HL-60 (cell line): ENCODE data around the gene ABL2.

Experiments used
- DNase-seq, 2 experiments: peaks; one replicate each; pipeline ENCODE4 v3.0.0-alpha.2; 2010 to 2020; ENCODE audit warnings: low read depth in 1 of 2, low spot score in 1 of 2
- H3K27ac ChIP-seq: fragments of 250-450 bp; sonication (Bioruptor Pico); replicated peaks from 2 replicates; pipeline ENCODE4 v1.5.1; 2020; ENCODE audit warnings: mild to moderate bottlenecking, moderate library complexity
- H3K27me3 ChIP-seq: fragments of 250-450 bp; sonication (Bioruptor Pico); 2 replicates; pipeline ENCODE4 v1.5.1; 2021; ENCODE audit warnings: mild to moderate bottlenecking, moderate library complexity; ENCODE audit not compliant: insufficient read depth, poor library complexity, severe bottlenecking
- H3K4me3 ChIP-seq: replicated peaks from 2 replicates; pipeline ENCODE4 v1.5.1; 2011; ENCODE audit warnings: mild to moderate bottlenecking, control low read depth, low read length; ENCODE audit not compliant: insufficient read depth
- GABPA ChIP-seq: IDR thresholded peaks from 2 replicates; pipeline ENCODE4 v1.6.1; 2012; ENCODE audit warnings: low read depth
- POLR2AphosphoS5 ChIP-seq: IDR thresholded peaks from 2 replicates; pipeline ENCODE4 v1.6.1; 2012; ENCODE audit warnings: low read depth
- SPI1 ChIP-seq: IDR thresholded peaks from 2 replicates; pipeline ENCODE4 v1.6.1; 2012; ENCODE audit warnings: low read depth, mild to moderate bottlenecking, borderline replicate concordance
- TF ChIP-seq, protein P1 (sequence below): IDR thresholded peaks from one replicate; pipeline ENCODE4 v1.5.1; 2011; ENCODE audit warnings: low read length, control low read depth, inconsistent platforms; ENCODE audit not compliant: insufficient read depth
- TF ChIP-seq, protein P2 (sequence below): IDR thresholded peaks from 2 replicates; pipeline ENCODE4 v1.6.1; 2012; ENCODE audit warnings: low read depth; ENCODE audit not compliant: insufficient replicate concordance

The ABL2 gene

DNA sequence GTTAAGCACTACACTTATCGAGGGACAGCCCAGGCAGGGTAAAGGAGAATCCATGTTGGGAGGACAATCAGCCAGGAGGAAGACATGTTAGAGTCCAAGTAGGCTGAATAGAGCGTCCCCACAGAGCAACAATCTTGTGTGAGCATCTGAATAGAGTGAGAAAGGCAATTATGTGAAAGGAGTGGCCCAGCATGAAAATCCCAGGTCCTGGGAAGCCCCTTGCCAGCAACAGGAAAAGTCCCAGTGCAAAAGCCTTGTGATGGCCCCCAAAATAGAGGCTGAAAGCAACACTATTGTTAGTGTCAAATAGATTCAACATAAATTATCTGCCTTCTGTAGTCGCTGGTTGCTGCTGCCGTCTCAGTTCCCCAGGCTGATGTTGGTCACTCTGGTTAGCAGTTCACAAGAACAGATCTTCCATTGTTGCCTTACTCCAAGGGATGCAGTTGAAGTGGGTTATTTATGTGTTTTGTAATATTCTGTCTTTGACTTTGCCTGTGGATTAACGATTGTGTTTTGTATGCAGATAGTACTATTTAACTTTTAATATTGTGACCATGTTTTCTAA is 12.1 kb upstream of the ABL2 start:
- Histone ChIP-seq H3K27ac (no peak overlapping the region), H3K4me3 (no peak overlapping the region), H3K27me3 (no peaks in the 10 kb centered on the region)
- no peak for TF ChIP-seq POLR2AphosphoS5
- TF ChIP-seq, protein P1, sequence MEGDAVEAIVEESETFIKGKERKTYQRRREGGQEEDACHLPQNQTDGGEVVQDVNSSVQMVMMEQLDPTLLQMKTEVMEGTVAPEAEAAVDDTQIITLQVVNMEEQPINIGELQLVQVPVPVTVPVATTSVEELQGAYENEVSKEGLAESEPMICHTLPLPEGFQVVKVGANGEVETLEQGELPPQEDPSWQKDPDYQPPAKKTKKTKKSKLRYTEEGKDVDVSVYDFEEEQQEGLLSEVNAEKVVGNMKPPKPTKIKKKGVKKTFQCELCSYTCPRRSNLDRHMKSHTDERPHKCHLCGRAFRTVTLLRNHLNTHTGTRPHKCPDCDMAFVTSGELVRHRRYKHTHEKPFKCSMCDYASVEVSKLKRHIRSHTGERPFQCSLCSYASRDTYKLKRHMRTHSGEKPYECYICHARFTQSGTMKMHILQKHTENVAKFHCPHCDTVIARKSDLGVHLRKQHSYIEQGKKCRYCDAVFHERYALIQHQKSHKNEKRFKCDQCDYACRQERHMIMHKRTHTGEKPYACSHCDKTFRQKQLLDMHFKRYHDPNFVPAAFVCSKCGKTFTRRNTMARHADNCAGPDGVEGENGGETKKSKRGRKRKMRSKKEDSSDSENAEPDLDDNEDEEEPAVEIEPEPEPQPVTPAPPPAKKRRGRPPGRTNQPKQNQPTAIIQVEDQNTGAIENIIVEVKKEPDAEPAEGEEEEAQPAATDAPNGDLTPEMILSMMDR: no peak
- no peak for TF ChIP-seq SPI1
- TF ChIP-seq, protein P2, sequence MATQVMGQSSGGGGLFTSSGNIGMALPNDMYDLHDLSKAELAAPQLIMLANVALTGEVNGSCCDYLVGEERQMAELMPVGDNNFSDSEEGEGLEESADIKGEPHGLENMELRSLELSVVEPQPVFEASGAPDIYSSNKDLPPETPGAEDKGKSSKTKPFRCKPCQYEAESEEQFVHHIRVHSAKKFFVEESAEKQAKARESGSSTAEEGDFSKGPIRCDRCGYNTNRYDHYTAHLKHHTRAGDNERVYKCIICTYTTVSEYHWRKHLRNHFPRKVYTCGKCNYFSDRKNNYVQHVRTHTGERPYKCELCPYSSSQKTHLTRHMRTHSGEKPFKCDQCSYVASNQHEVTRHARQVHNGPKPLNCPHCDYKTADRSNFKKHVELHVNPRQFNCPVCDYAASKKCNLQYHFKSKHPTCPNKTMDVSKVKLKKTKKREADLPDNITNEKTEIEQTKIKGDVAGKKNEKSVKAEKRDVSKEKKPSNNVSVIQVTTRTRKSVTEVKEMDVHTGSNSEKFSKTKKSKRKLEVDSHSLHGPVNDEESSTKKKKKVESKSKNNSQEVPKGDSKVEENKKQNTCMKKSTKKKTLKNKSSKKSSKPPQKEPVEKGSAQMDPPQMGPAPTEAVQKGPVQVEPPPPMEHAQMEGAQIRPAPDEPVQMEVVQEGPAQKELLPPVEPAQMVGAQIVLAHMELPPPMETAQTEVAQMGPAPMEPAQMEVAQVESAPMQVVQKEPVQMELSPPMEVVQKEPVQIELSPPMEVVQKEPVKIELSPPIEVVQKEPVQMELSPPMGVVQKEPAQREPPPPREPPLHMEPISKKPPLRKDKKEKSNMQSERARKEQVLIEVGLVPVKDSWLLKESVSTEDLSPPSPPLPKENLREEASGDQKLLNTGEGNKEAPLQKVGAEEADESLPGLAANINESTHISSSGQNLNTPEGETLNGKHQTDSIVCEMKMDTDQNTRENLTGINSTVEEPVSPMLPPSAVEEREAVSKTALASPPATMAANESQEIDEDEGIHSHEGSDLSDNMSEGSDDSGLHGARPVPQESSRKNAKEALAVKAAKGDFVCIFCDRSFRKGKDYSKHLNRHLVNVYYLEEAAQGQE: no peak
- no peak for TF ChIP-seq GABPA
- DNase-seq: no peak

DNA sequence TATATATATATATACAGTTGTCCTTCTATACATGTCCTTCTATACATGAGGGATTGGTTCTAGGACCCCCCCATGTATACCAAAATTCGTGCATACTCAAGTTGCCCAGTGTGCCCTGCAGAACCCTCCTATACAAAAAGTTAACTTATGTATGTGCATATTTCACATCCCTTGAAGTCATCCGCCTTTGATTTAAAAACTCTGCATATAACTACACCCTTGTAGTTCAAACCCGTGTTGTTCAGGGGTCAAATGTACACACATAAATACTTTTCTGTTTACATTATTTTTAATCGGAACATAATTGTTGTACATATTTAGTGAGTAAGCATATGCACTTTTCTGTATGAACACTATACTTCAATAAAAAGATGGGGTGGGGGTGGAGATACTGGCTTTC is 7.7 kb upstream of the ABL2 start:
- Histone ChIP-seq H3K27me3 (no peaks in the 10 kb centered on the region), H3K27ac (no peak overlapping the region), H3K4me3 (no peak overlapping the region)
- no peak for DNase-seq
- no peak for TF ChIP-seq SPI1
- TF ChIP-seq POLR2AphosphoS5: no peak
- no peak for TF ChIP-seq GABPA
- TF ChIP-seq, protein P2: no peak
- TF ChIP-seq, protein P1: no peak

DNA sequence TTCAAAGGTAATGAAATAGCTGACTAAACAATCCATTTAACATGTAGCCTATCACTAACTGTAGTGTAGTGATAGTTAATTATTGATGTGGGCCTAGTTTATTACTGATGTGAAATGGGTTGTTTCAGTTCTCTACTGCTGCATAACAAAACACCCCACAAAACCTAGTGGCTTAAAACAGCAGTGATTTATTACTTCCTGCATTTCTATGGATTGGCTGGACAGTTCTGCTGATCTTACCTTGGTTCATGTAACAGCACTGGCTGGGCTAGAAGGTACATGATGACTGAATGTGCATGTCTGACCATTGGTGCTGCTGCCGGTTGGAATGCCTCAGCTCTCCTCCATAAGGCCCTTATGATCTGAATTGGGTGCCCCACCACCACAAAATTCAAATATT is 5.4 kb upstream of the ABL2 start:
- Histone ChIP-seq H3K4me3 (no peak overlapping the region), H3K27me3 (no peaks in the 10 kb centered on the region), H3K27ac (no peak overlapping the region)
- TF ChIP-seq, protein P2: no peak
- TF ChIP-seq GABPA (no peak), POLR2AphosphoS5 (no peak), SPI1 (no peak)
- TF ChIP-seq, protein P1: no peak
- DNase-seq: no peak
